Erythroblast (primary cell): ENCODE measurements around the gene ACTG2.
A peak's percentile ranks its signal among the peaks of the same experiment; 100 is the strongest.
"Not testable (repeated sequence)": the region's sequence is repeated elsewhere in the genome, so short reads cannot be mapped to it uniquely, and the experiment has no call there.

ENCODE experiments used
- DNase-seq, 2 experiments: peaks; one replicate each; lab custom pipeline; 2025; lab: John Stamatoyannopoulos, UW
- GATA1 ChIP-seq: IDR thresholded peaks from 2 replicates; pipeline ENCODE4 v1.6.1; 2011; ENCODE audit warnings: low read depth, mild to moderate bottlenecking, control low read depth, low read length, moderate library complexity
- POLR2A ChIP-seq: IDR thresholded peaks from 2 replicates; pipeline ENCODE4 v1.6.1; 2011; ENCODE audit warnings: mild to moderate bottlenecking, low read length

Gene ACTG2

DNA sequence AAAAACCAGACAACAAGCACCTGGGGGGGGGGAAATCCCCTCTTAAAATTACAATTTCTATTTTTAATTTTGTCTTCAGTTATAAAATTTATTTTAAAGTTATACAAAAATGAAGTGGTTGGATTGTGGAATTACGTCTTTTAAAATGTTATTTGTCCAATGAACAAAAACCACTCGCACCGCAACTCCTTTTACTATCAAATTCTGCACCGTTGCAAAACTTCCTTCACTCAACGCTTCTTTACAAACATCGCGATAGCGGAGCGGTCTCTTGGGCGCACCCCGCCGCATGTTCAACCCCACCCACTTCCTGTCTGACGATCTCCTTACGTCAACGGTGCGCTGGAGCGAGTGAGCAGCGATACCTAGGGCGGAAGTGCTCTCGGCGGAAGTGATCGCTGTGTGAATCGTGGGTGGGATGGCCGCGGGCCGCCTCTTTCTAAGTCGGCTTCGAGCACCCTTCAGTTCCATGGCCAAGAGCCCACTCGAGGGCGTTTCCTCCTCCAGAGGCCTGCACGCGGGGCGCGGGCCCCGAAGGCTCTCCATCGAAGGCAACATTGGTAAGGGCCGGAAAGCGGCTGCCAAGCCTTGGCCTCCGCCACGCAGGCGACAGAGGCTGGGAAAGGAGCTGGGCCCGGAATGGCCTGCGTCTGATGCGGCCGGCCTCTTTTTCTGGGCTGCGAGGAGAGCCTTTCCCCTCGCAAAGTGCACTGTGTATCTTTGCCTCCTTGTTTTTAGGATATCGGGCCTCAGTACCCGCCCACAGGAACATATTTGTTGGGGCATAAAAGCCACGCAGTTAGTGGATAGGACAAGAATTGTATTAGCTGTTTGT, 33.9 kb downstream of the ACTG2 start, which contains the start of gene DGUOK:
Gene DGUOK (plus strand): TSS at position 388 of the 835 bp plus-strand sequence. CDS start 31 bp downstream, at position 419.
- TF ChIP-seq POLR2A (peak; percentile 98), GATA1 (no peak)
- DNase-seq: peak; percentile 99 to 100

DNA sequence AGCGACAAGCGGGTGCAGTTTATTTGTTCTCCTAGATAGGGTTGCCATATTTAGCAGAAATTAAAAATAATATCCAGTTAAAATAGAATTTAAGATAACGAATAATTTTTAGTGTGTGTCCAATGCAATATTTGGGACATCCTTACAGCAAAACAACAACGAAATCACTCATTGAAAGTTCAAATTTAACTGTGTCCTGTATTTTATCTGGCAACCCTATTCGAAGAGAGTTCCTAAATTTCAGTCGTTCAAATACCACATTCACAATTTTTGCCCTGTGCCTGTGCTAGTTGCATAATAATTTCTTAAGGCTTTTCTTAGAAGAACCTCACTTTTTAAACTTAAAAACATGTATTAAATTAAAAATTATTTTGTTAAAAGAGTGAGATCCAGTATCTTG, 34.5 kb downstream of the ACTG2 start:
- TF ChIP-seq POLR2A: no peak
- no peak for TF ChIP-seq GATA1
- DNase-seq: no peak

DNA sequence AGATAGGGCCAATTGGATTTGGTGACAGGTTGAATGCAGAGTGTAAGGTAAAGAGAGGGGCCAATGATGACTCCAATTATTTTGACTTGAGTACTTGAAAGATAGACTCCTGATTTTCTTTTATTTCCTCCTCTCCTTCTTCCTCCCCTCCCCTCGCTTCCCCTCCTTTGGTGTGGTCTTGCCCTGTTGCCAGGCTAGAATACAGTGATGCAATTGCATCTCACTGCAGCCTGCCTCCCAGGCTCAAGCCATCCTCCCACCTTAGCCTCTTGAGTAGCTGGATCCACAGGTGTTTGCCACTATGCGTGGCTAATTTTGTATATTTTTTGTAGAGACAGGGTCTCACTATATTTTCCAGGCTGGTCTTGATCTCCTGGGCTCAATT, 36.1 kb downstream of the ACTG2 start:
- no peak for DNase-seq
- no peak for TF ChIP-seq POLR2A
- TF ChIP-seq GATA1: no peak

DNA sequence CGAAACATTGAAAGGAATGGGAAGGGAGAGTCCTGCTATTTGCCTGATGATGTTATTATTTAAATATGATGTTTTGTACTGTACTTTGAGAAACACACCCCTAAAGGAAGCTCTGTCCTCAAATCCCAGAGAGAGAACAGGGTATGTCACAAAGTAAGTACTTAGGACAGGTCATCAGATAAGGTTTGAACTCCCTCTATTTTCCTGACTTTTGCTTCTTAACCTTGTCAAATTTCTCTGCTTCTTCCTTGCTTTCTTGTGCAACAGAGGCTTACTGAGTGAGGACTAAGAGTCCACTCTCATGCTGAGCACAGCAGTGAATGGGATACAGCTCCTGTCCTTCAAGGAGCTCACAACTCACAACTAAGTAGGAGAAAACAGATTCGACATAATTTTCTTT, 37.6 kb downstream of the ACTG2 start:
- no peak for DNase-seq
- TF ChIP-seq GATA1 (no peak), POLR2A (no peak)

- DNase-seq: peak in 1 of 2 experiments; percentile 29
- TF ChIP-seq POLR2A: no peak
These were observed 39.0 kb downstream of the ACTG2 start for GRCh38 chr2:73931531-73932500.

DNA sequence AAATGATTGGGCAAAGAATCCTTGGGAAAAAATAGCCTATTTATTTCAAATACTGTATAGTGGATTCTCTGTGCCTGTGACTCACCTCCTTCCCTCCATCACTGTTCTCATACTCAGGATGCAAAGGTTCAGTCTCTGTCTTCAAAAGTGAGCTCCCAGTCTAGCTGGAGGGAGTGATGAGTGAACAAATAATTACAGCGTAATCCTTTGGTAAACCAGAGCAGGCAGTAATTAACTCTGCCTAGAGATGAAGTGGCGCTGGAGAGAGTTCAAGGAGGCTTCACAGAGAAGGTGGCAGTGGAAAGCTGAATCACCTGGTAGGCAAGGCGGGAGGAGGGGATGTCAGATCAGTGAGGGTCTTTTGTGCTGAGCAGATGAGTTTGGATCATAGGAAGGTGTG, 40.4 kb downstream of the ACTG2 start:
- DNase-seq: no peak
- TF ChIP-seq GATA1 (no peak), POLR2A (no peak)

GRCh38 chr2:73935641-73936040, 42.8 kb downstream of the ACTG2 start:
- TF ChIP-seq GATA1 (no peak), POLR2A (no peak)
- DNase-seq: no peak

DNA sequence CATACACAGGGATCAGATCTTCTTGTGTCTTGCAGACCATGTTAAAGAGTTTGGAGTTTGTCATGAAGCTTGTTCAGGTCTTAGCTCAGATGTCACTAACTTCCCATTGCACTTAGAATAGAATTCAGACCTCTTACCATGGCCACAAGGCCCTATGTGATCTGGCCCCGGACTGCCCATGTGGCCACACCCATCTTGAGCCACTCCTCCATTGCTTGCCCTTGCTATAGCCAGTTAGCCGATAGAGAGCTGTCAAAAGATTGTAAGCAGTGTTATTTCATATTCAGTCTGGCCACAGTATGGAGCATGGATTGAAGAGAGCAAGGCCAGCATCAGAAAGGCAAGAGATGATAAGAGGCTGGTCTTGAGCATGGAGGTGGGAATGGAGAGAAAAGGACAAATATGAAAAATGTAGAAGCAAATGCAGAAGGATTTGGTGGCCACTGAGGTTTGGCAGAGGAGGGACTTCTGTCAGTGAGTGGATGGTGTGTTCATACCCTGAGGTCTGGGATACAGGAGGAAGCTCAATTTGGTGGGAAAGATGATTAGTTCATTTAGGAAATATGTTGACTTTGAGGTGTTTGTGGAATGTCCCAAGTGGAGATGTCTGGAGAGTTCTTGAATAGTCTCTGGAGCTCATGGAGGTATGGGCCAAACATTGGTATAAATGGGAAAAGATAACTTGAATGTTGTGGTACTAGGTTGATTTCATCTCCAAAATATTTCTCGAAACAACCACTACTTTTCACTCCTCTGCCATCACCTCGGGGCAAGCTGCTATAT, 44.5 kb downstream of the ACTG2 start:
- no peak for TF ChIP-seq GATA1
- no peak for TF ChIP-seq POLR2A
- DNase-seq: peak in 1 of 2 experiments; percentile 13

DNA sequence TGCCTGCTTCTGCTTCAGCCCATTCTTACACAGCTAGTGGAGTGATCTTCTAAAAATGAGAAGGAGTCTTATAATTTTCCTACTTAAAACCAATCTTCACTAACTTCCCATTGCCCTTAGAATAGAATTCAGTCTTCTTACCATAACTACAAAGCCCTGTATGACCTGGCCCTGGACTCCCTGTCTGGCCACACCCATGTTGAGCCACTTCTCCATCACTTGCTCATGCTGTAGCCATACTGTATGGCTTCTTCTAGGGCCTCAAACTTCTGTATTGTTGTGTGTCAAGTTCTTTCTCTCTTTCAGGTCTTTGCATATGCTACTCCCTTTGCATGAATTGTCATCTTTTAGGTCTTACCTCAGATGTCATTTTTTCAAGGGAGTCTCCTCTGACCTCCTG, 45.1 kb downstream of the ACTG2 start:
- no peak for DNase-seq
- TF ChIP-seq POLR2A (no peak), GATA1 (no peak)

DNA sequence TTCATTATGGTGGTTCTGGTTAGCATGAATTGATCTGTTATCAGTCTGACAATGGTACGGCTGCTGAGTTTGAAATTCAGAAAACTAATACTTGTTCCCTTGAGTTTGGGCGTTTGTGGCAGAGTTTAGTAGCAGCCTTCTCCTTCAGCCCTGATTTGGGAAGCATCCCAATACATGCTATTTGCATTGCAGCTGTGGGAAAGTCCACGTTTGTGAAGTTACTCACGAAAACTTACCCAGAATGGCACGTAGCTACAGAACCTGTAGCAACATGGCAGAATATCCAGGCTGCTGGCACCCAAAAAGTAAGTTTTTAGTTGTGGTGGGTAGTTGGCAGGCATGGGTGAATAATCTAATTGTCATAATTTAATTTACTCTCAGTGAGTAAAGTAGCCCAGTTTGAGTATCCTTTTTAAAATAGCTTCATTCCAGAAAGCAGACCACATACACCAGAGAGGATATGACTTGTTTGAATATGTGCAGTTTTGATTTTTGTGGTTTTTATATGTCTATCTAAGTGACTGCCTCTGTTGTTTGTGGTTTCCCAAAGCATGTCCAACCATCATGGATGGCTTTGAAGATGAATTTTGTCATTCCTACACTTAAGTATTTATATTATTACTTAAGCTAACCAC, 46.0 kb downstream of the ACTG2 start:
- TF ChIP-seq GATA1: no peak
- no peak for TF ChIP-seq POLR2A
- no peak for DNase-seq

DNA sequence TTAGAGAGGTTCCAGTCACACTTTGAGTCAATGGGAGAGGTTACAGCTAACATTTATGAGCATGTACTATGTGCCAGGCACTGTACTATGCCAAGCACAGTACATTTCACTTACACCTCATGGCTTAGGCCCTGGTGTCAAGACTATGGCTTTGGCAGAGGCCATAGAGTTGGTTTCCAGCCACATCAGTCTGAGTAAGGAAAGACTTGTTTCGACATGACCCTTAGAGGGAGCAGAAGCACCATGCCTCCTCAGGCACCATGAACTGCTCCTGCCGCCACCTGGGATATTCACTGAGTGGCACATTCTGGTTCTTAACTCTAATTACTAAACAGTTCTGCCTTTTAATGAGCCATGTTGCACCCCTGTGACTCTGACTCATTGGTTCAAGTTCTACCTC, 46.6 kb downstream of the ACTG2 start:
- peak; percentile 22 to 23 for DNase-seq
- TF ChIP-seq GATA1: no peak
- no peak for TF ChIP-seq POLR2A

DNA sequence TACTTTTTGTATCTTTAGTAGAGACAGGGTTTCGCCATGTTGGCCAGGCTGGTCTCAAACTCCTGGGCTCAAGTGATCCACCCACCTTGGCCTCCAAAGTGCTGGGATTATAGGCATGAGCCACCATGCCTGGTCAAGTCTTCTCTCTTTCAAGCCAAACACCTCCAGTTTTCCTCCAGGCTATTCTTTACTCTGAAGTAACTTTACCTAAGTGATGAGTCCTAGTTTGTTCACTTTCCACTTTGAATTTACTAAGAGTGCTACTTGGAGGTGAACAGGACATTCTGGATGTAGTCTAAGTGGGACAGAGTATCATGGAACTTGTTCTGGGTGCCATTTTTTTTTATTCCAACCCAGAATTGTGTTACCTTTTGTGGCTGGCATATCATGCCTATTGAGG, 47.3 kb downstream of the ACTG2 start:
- DNase-seq: not testable (repeated sequence)

- no peak for DNase-seq
- no peak for TF ChIP-seq POLR2A
- no peak for TF ChIP-seq GATA1
These were observed 49.9 kb downstream of the ACTG2 start for GRCh38 chr2:73942664-73943063.
